ENCODE results near the gene BLMH. TPM values are rescaled to one million over a fixed set of nuclear protein-coding genes. Genes with fewer than 3 reads are reported as not detected.

Gene BLMH
- total and polyA plus RNA-seq, 4 donors: 4.2 to 17.5 (median 12.9) TPM

DNA sequence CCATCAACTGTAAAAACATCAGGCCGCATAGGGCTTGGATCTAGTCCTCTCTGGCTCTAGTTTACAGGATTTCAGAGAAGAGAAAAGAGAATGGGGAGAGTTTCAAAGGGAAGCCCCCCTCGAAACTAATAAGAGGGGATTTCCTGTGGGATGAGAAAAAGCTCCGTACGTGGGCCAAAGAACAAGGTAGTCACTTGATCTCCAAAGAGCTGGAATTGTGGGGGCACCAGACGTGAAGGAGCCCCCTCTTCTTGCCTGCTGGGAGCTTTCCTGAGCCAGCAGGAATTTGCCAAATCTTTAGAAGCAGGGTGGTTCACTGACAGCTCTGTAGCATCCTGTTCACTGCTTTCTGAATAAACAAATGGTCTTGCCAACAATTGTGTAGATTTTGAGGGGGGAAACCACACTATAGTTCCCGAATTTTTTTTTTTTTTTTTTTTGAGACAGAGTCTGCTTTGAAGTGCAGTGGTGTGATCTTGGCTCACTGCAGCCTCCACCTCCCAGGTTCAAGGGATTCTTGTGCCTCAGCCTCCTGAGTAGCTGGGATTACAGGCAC is 49.1 kb upstream of the BLMH start:
- no peaks in the 10 kb centered on the region for H3K36me3 ChIP-seq (ENCODE audit: control insufficient read depth in 4 of 4, insufficient read depth in 3 of 4, low read depth in 1 of 4, low read length in 3 of 4)
- peaks cover 23 to 29% (median 28%) of the 10 kb centered on the region in 4 donors for H3K4me1 ChIP-seq (ENCODE audit: control insufficient read depth in 4 of 4, insufficient read depth in 4 of 4, low read length in 3 of 4)
- no peaks in the 10 kb centered on the region for H3K27me3 ChIP-seq (ENCODE audit: control insufficient read depth in 4 of 4, insufficient read depth in 4 of 4, low read length in 3 of 4)
- no peaks in the 10 kb centered on the region for H3K9me3 ChIP-seq (ENCODE audit: control insufficient read depth in 4 of 4, low read length in 3 of 4)
- DNase-seq (ENCODE audit: low spot score): no peak
- H3K27ac ChIP-seq (ENCODE audit: low read depth in 1 of 2, low read length in 2 of 2): peak overlapping the region in 1 of 2 donors; percentile 4
- H3K4me3 ChIP-seq (ENCODE audit: low read depth in 1 of 3, low read length in 3 of 3): no peak overlapping the region
- no peak for TF ChIP-seq FOXA2 (IDR thresholded peaks at IDR 0.05)
- 64% methylated on average over 6 of the region's 6 CpGs for WGBS
- H3K9ac ChIP-seq (ENCODE audit: low read depth in 1 of 2, low read length in 2 of 2): no peak overlapping the region

- no peak overlapping the region for H3K27ac ChIP-seq (ENCODE audit: low read depth in 1 of 2, low read length in 2 of 2)
- H3K36me3 ChIP-seq (ENCODE audit: control insufficient read depth in 4 of 4, insufficient read depth in 3 of 4, low read depth in 1 of 4, low read length in 3 of 4): no peaks in the 10 kb centered on the region
- H3K9me3 ChIP-seq (ENCODE audit: control insufficient read depth in 4 of 4, low read length in 3 of 4): no peaks in the 10 kb centered on the region
- DNase-seq (ENCODE audit: low spot score): no peak
- TF ChIP-seq, protein P1, sequence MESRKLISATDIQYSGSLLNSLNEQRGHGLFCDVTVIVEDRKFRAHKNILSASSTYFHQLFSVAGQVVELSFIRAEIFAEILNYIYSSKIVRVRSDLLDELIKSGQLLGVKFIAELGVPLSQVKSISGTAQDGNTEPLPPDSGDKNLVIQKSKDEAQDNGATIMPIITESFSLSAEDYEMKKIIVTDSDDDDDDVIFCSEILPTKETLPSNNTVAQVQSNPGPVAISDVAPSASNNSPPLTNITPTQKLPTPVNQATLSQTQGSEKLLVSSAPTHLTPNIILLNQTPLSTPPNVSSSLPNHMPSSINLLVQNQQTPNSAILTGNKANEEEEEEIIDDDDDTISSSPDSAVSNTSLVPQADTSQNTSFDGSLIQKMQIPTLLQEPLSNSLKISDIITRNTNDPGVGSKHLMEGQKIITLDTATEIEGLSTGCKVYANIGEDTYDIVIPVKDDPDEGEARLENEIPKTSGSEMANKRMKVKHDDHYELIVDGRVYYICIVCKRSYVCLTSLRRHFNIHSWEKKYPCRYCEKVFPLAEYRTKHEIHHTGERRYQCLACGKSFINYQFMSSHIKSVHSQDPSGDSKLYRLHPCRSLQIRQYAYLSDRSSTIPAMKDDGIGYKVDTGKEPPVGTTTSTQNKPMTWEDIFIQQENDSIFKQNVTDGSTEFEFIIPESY (IDR thresholded peaks at IDR 0.05): no peak
- TF ChIP-seq NR2F2 (IDR thresholded peaks at IDR 0.05): no peak
- TF ChIP-seq GABPA (IDR thresholded peaks at IDR 0.05 in 1 of 2, conservative IDR thresholded peaks at IDR 0.05 in 1 of 2): no peak
- TF ChIP-seq, protein P2, sequence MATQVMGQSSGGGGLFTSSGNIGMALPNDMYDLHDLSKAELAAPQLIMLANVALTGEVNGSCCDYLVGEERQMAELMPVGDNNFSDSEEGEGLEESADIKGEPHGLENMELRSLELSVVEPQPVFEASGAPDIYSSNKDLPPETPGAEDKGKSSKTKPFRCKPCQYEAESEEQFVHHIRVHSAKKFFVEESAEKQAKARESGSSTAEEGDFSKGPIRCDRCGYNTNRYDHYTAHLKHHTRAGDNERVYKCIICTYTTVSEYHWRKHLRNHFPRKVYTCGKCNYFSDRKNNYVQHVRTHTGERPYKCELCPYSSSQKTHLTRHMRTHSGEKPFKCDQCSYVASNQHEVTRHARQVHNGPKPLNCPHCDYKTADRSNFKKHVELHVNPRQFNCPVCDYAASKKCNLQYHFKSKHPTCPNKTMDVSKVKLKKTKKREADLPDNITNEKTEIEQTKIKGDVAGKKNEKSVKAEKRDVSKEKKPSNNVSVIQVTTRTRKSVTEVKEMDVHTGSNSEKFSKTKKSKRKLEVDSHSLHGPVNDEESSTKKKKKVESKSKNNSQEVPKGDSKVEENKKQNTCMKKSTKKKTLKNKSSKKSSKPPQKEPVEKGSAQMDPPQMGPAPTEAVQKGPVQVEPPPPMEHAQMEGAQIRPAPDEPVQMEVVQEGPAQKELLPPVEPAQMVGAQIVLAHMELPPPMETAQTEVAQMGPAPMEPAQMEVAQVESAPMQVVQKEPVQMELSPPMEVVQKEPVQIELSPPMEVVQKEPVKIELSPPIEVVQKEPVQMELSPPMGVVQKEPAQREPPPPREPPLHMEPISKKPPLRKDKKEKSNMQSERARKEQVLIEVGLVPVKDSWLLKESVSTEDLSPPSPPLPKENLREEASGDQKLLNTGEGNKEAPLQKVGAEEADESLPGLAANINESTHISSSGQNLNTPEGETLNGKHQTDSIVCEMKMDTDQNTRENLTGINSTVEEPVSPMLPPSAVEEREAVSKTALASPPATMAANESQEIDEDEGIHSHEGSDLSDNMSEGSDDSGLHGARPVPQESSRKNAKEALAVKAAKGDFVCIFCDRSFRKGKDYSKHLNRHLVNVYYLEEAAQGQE (IDR thresholded peaks at IDR 0.05): no peak
- TF ChIP-seq, protein P3, sequence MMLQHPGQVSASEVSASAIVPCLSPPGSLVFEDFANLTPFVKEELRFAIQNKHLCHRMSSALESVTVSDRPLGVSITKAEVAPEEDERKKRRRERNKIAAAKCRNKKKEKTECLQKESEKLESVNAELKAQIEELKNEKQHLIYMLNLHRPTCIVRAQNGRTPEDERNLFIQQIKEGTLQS (IDR thresholded peaks at IDR 0.05): no peak
- TF ChIP-seq FOXA2 (IDR thresholded peaks at IDR 0.05): no peak
- TF ChIP-seq CTCF (IDR thresholded peaks at IDR 0.05; ENCODE audit: low read depth, low read length, missing input control): no peak
- TF ChIP-seq JUND (IDR thresholded peaks at IDR 0.05): no peak
- TF ChIP-seq HNF4A (conservative IDR thresholded peaks at IDR 0.05): no peak
- no peak for TF ChIP-seq TAF1 (conservative IDR thresholded peaks at IDR 0.05)
- no peak for TF ChIP-seq SP1 (IDR thresholded peaks at IDR 0.05)
- TF ChIP-seq EGR1 (IDR thresholded peaks at IDR 0.05; ENCODE audit: low read depth in 2 of 2): no peak
- TF ChIP-seq RAD21 (IDR thresholded peaks at IDR 0.05): no peak
- 89% methylated on average over 2 of the region's 2 CpGs for WGBS
- H3K9ac ChIP-seq (ENCODE audit: low read depth in 1 of 2, low read length in 2 of 2): no peak overlapping the region
- H3K4me3 ChIP-seq (ENCODE audit: low read depth in 1 of 3, low read length in 3 of 3): no peak overlapping the region
- H3K27me3 ChIP-seq (ENCODE audit: control insufficient read depth in 4 of 4, insufficient read depth in 4 of 4, low read length in 3 of 4): no peaks in the 10 kb centered on the region
- H3K4me1 ChIP-seq (ENCODE audit: control insufficient read depth in 4 of 4, insufficient read depth in 4 of 4, low read length in 3 of 4): peaks cover 15 to 19% (median 15%) of the 10 kb centered on the region in 4 donors
Observed at GRCh38 chr17:30339086-30339485, 47.3 kb upstream of the BLMH start.
